Duodenal mucosa (tissue), 2 donors: ENCODE measurements around the gene HTR1E.

Experiments
- H3K27ac ChIP-seq: one replicate; pipeline ENCODE4 v1.7.0; 2013; ENCODE audit warnings: low read depth, low read length
- H3K27me3 ChIP-seq, 2 donors: one replicate each; pipeline ENCODE4 v1.7.0; 2013; ENCODE audit warnings: low read length in 2 of 2, control low read depth in 1 of 2; ENCODE audit not compliant: insufficient read depth in 2 of 2, control insufficient read depth in 1 of 2
- H3K36me3 ChIP-seq, 2 donors: one replicate each; pipeline ENCODE4 v1.7.0; 2013; ENCODE audit warnings: low read length in 2 of 2, control low read depth in 1 of 2; ENCODE audit not compliant: insufficient read depth in 2 of 2, control insufficient read depth in 1 of 2
- H3K4me1 ChIP-seq, 2 donors: one replicate each; pipeline ENCODE4 v1.7.0; 2013; ENCODE audit warnings: low read length in 2 of 2, control low read depth in 1 of 2; ENCODE audit not compliant: insufficient read depth in 2 of 2, control insufficient read depth in 1 of 2
- H3K4me3 ChIP-seq, 2 donors: one replicate each; pipeline ENCODE4 v1.7.0; 2013; ENCODE audit warnings: low read length in 2 of 2, low read depth in 1 of 2
- H3K9ac ChIP-seq, 2 donors: one replicate each; pipeline ENCODE4 v1.7.0; 2013; ENCODE audit warnings: low read length in 2 of 2, low read depth in 1 of 2
- H3K9me3 ChIP-seq, 2 donors: one replicate each; pipeline ENCODE4 v1.7.0; 2013; ENCODE audit warnings: low read length in 2 of 2, control low read depth in 1 of 2; ENCODE audit not compliant: control insufficient read depth in 1 of 2

Gene HTR1E

DNA sequence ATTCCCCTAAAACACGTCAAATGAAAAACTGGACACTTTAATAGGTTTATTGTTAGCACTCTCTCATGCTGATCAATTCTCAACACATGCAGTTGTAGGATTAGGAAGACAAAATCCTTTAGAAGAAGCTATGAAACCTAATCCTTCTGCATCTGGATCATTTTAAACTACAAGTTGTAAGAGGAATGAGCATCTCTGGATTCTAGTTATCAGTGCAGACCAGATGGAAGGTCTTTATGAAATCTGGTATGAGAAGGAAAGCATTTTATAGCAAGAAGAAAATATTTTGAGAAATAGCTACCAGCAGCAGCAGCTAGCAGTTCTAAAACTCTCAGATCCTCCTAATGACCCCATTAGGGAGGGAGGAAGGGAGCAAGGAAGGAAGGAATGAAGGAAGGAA lies 4.1 kb downstream of the HTR1E start:
- Histone ChIP-seq H3K27ac (no peak overlapping the region), H3K4me3 (no peak overlapping the region), H3K36me3 (no peaks in the 10 kb centered on the region), H3K27me3 (peaks cover 13 to 18% of the 10 kb centered on the region in 2 donors), H3K4me1 (no peaks in the 10 kb centered on the region), H3K9ac (no peak overlapping the region), H3K9me3 (no peaks in the 10 kb centered on the region)

- H3K36me3 ChIP-seq: no peaks in the 10 kb centered on the region
- H3K4me3 ChIP-seq: no peak overlapping the region
- H3K4me1 ChIP-seq: no peaks in the 10 kb centered on the region
These were observed 5.6 kb downstream of the HTR1E start for GRCh38 chr6:86942769-86943516.

GRCh38 chr6:86943819-86944407 lies 6.6 kb downstream of the HTR1E start:
- H3K9ac ChIP-seq: no peak overlapping the region
- no peak overlapping the region for H3K27ac ChIP-seq
- H3K36me3 ChIP-seq: no peaks in the 10 kb centered on the region
- no peak overlapping the region for H3K4me3 ChIP-seq
- H3K4me1 ChIP-seq: no peaks in the 10 kb centered on the region
- H3K27me3 ChIP-seq: no peaks in the 10 kb centered on the region
- no peaks in the 10 kb centered on the region for H3K9me3 ChIP-seq

More at GRCh38 chr6:86942769-86943516, 5.6 kb downstream of the HTR1E start:
- Histone ChIP-seq H3K9me3 (no peaks in the 10 kb centered on the region), H3K27me3 (peaks cover 4% of the 10 kb centered on the region in 2 donors), H3K27ac (no peak overlapping the region), H3K9ac (no peak overlapping the region)

- Histone ChIP-seq H3K27me3 (no peaks in the 10 kb centered on the region), H3K9me3 (no peaks in the 10 kb centered on the region), H3K36me3 (no peaks in the 10 kb centered on the region), H3K4me3 (no peak overlapping the region), H3K9ac (no peak overlapping the region), H3K4me1 (no peaks in the 10 kb centered on the region), H3K27ac (no peak overlapping the region)
These were observed 12.4 kb downstream of the HTR1E start for GRCh38 chr6:86949771-86950170.

DNA sequence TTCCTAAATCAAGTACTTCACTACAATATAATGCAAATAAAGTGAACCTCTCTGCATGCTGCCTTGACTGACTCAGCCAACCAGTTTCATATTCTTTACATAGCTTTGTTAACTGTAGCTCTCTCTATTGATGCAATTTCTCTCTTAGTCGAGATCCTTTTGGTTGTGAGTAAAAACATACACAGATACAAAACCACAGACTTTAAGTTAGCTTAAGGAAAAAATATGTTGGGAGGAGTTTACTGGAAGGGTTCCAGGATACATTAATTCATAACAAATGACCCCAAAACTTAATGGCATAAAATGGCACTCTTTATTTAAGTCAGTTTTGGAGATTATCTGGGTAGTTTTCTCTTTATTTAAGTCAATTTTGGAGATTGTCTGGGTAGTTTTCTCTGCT lies 15.7 kb downstream of the HTR1E start:
- no peak overlapping the region for H3K9ac ChIP-seq
- no peaks in the 10 kb centered on the region for H3K9me3 ChIP-seq
- H3K27ac ChIP-seq: no peak overlapping the region
- no peaks in the 10 kb centered on the region for H3K27me3 ChIP-seq
- no peaks in the 10 kb centered on the region for H3K36me3 ChIP-seq
- H3K4me3 ChIP-seq: no peak overlapping the region
- no peaks in the 10 kb centered on the region for H3K4me1 ChIP-seq

GRCh38 chr6:86959656-86960055 lies 22.3 kb downstream of the HTR1E start:
- Histone ChIP-seq H3K9ac (no peak overlapping the region), H3K36me3 (no peaks in the 10 kb centered on the region), H3K4me3 (no peak overlapping the region), H3K9me3 (no peaks in the 10 kb centered on the region), H3K27ac (no peak overlapping the region), H3K4me1 (no peaks in the 10 kb centered on the region), H3K27me3 (no peaks in the 10 kb centered on the region)

DNA sequence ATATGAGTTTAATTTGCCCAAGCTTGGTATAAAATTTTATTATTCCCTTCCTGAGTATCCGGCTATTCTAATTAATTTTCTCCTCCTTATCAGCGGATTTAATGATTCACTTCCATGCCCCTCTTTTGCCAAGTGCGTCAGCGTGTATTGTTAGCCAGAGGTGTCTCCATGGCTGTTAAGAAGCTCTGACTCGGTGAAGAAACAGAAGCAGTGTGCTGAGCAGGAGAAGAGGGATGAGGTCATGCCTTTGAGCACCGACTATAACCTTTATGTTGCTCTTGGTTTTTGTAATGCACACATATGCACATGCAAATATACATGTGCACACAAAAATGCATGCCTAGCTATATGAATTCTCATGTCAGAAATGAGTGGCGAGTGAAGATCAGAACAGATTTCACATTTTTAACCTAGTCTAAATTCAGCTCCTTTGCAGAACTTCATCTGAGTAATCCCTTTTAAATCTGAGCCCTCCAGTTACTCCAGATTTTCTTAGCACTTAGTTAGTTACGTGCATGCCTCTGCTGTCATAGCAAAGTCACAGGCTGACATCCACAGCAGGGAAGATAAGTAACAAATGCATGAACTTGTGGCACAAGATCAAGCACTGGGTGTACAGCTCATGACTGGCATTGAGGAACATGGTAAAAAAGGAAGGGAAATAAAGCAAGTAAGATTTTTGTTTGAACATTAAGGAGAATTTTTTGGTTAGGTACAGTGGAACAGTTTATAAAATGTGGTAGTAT lies 24.3 kb downstream of the HTR1E start:
- Histone ChIP-seq H3K27me3 (no peaks in the 10 kb centered on the region), H3K36me3 (no peaks in the 10 kb centered on the region), H3K4me1 (no peaks in the 10 kb centered on the region), H3K27ac (no peak overlapping the region), H3K9ac (no peak overlapping the region), H3K9me3 (no peaks in the 10 kb centered on the region), H3K4me3 (no peak overlapping the region)

- Histone ChIP-seq H3K27me3 (no peaks in the 10 kb centered on the region), H3K27ac (no peak overlapping the region), H3K4me1 (no peaks in the 10 kb centered on the region), H3K9ac (no peak overlapping the region), H3K9me3 (no peaks in the 10 kb centered on the region), H3K36me3 (no peaks in the 10 kb centered on the region), H3K4me3 (no peak overlapping the region)
These were observed 26.0 kb downstream of the HTR1E start for GRCh38 chr6:86963352-86963751.

DNA sequence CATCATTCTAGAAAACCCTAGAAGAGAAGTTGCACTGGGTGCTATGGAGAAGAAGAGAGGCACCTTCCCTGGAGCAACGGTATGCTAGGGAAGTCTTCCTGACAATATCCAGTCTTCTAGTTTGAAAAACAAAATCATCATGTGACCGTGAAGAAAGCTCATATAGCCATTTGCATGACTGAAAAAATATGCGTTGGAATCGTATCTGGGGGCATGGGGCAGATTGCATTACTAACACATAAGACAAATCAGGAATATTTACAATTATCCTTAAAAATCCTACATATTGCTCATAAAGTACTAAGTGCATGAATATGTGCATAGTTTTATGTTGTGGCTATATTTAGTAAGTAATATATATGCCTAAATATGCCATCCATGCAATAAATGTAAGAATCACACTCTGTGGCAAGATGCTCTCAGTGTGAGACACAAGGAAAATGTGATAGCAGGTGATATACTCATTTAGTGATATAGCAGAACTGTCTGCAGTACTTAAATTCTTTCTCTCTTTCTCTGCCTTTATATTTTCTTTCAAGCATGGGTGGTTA lies 26.8 kb downstream of the HTR1E start:
- Histone ChIP-seq H3K4me3 (no peak overlapping the region), H3K9me3 (no peaks in the 10 kb centered on the region), H3K9ac (no peak overlapping the region), H3K36me3 (no peaks in the 10 kb centered on the region), H3K4me1 (no peaks in the 10 kb centered on the region), H3K27me3 (no peaks in the 10 kb centered on the region), H3K27ac (no peak overlapping the region)

- no peak overlapping the region for H3K27ac ChIP-seq
- no peaks in the 10 kb centered on the region for H3K27me3 ChIP-seq
- no peaks in the 10 kb centered on the region for H3K4me1 ChIP-seq
- H3K9ac ChIP-seq: no peak overlapping the region
- no peak overlapping the region for H3K4me3 ChIP-seq
- no peaks in the 10 kb centered on the region for H3K9me3 ChIP-seq
- H3K36me3 ChIP-seq: no peaks in the 10 kb centered on the region
These were observed 28.9 kb downstream of the HTR1E start for GRCh38 chr6:86966271-86966670.
